H9 (cell line): ENCODE results near the gene DNAJC5. TPM values are rescaled to one million over a fixed set of nuclear protein-coding genes. Genes with fewer than 3 reads are reported as not detected.

ENCODE experiments used
- DNase-seq: peaks from one replicate; pipeline ENCODE4 v3.0.0-alpha.2; 2017
- H2AFZ ChIP-seq: one replicate; pipeline ENCODE4 v1.6.1; 2013; ENCODE audit warnings: mild to moderate bottlenecking, low read length, control low read depth, moderate library complexity
- H2AK5ac ChIP-seq: 2 replicates; pipeline ENCODE4 v1.6.1; 2013; ENCODE audit warnings: low read length, control low read depth, mixed read lengths; ENCODE audit not compliant: insufficient read length
- H2BK120ac ChIP-seq: one replicate; pipeline ENCODE4 v1.6.1; 2013; ENCODE audit warnings: low read depth, mild to moderate bottlenecking, low read length, control low read depth, inconsistent platforms; ENCODE audit not compliant: poor library complexity, severe bottlenecking
- H2BK12ac ChIP-seq: 2 replicates; pipeline ENCODE4 v1.6.1; 2013; ENCODE audit warnings: low read length, control low read depth, mixed read lengths, low read depth; ENCODE audit not compliant: insufficient read length
- H2BK15ac ChIP-seq: 2 replicates; pipeline ENCODE4 v1.6.1; 2013; ENCODE audit warnings: low read depth, low read length, control low read depth
- H2BK20ac ChIP-seq: one replicate; pipeline ENCODE4 v1.6.1; 2013; ENCODE audit warnings: low read depth, mild to moderate bottlenecking, low read length, control low read depth, inconsistent platforms; ENCODE audit not compliant: poor library complexity, severe bottlenecking
- H2BK5ac ChIP-seq: 2 replicates; pipeline ENCODE4 v1.6.1; 2013; ENCODE audit warnings: low read length, control low read depth, mixed read lengths; ENCODE audit not compliant: insufficient read length
- H3K14ac ChIP-seq: 2 replicates; pipeline ENCODE4 v1.6.1; 2013; ENCODE audit warnings: low read length, control low read depth; ENCODE audit not compliant: insufficient read depth
- H3K18ac ChIP-seq: 2 replicates; pipeline ENCODE4 v1.6.1; 2013; ENCODE audit warnings: low read depth, mild to moderate bottlenecking, mixed read lengths, low read length, control low read depth; ENCODE audit not compliant: insufficient read length
- H3K23ac ChIP-seq: 2 replicates; pipeline ENCODE4 v1.6.1; 2013; ENCODE audit warnings: low read length, control low read depth, mixed read lengths, low read depth; ENCODE audit not compliant: insufficient read length
- H3K23me2 ChIP-seq: 2 replicates; pipeline ENCODE4 v1.6.1; 2013; ENCODE audit warnings: low read depth, mild to moderate bottlenecking, mixed read lengths, low read length, control low read depth; ENCODE audit not compliant: insufficient read length, poor library complexity, severe bottlenecking
- H3K27ac ChIP-seq: 2 replicates; pipeline ENCODE4 v1.5.1; 2013; ENCODE audit warnings: low read length, control low read depth, mixed read lengths, low read depth; ENCODE audit not compliant: insufficient read length
- H3K27me3 ChIP-seq: 2 replicates; pipeline ENCODE4 v1.6.1; 2013; ENCODE audit warnings: low read length, control low read depth, inconsistent platforms; ENCODE audit not compliant: insufficient read depth
- H3K4ac ChIP-seq: 2 replicates; pipeline ENCODE4 v1.6.1; 2013; ENCODE audit warnings: low read depth, mild to moderate bottlenecking, control low read depth, inconsistent platforms, low read length, moderate library complexity
- H3K4me1 ChIP-seq: 2 replicates; pipeline ENCODE4 v1.6.1; 2013; ENCODE audit warnings: low read length, control low read depth, inconsistent platforms; ENCODE audit not compliant: insufficient read depth
- H3K4me2 ChIP-seq: 2 replicates; pipeline ENCODE4 v1.6.1; 2013; ENCODE audit warnings: low read length, control low read depth, mixed read lengths; ENCODE audit not compliant: insufficient read length, insufficient read depth
- H3K56ac ChIP-seq: 2 replicates; pipeline ENCODE4 v1.6.1; 2013; ENCODE audit warnings: low read depth, mild to moderate bottlenecking, mixed read lengths, low read length, control low read depth; ENCODE audit not compliant: insufficient read length
- H3K79me1 ChIP-seq: 2 replicates; pipeline ENCODE4 v1.6.1; 2013; ENCODE audit warnings: low read depth, mild to moderate bottlenecking, moderate library complexity, low read length, control low read depth, inconsistent platforms; ENCODE audit not compliant: insufficient read depth, poor library complexity, severe bottlenecking
- H3K79me2 ChIP-seq: 2 replicates; pipeline ENCODE4 v1.6.1; 2013; ENCODE audit warnings: low read length, control low read depth, inconsistent platforms; ENCODE audit not compliant: insufficient read depth
- H3K9ac ChIP-seq: 2 replicates; pipeline ENCODE4 v1.6.1; 2013; ENCODE audit warnings: low read length, control low read depth, mixed read lengths; ENCODE audit not compliant: insufficient read length; ENCODE audit errors: extremely low read depth
- H3K9me3 ChIP-seq: one replicate; pipeline ENCODE4 v1.6.1; 2013; ENCODE audit warnings: low read depth, low read length, inconsistent platforms; ENCODE audit not compliant: control insufficient read depth
- H3T11ph ChIP-seq: one replicate; pipeline ENCODE4 v1.6.1; 2013; ENCODE audit warnings: mild to moderate bottlenecking, low read length, control low read depth, inconsistent platforms
- H4K20me1 ChIP-seq: one replicate; pipeline ENCODE4 v1.6.1; 2013; ENCODE audit not compliant: control insufficient read depth, insufficient read length, insufficient read depth
- H4K5ac ChIP-seq: 2 replicates; pipeline ENCODE4 v1.6.1; 2013; ENCODE audit warnings: low read depth, mild to moderate bottlenecking, mixed read lengths, low read length, control low read depth; ENCODE audit not compliant: insufficient read length
- H4K8ac ChIP-seq: replicated peaks from 2 replicates; pipeline ENCODE4 v1.6.1; 2013; ENCODE audit warnings: low read length, control low read depth, mixed read lengths, low read depth; ENCODE audit not compliant: insufficient read length
- H4K91ac ChIP-seq: 2 replicates; pipeline ENCODE4 v1.6.1; 2013; ENCODE audit warnings: low read depth, mild to moderate bottlenecking, moderate library complexity, mixed read lengths, low read length, control low read depth; ENCODE audit not compliant: insufficient read length
- H3K27ac Mint-ChIP-seq, 3 experiments: 2 replicates in 2 of 3; 3 replicates in 1 of 3; pipeline ENCODE4 v1.8.0; 2020 to 2021; ENCODE audit warnings: mixed read lengths in 3 of 3, mild to moderate bottlenecking in 1 of 3, moderate library complexity in 1 of 3
- H3K27me3 Mint-ChIP-seq: 2 replicates; pipeline ENCODE4 v1.8.0; 2021; ENCODE audit warnings: low read depth, mild to moderate bottlenecking, moderate library complexity, mixed read lengths
- H3K36me3 Mint-ChIP-seq, 3 experiments: 2 replicates in 2 of 3; 3 replicates in 1 of 3; pipeline ENCODE4 v1.8.0; 2020 to 2021; ENCODE audit warnings: low read depth in 3 of 3, mixed read lengths in 3 of 3; ENCODE audit not compliant: insufficient read depth in 1 of 3
- H3K4me1 Mint-ChIP-seq, 2 experiments: 2 replicates each; pipeline ENCODE4 v1.8.0; 2020; ENCODE audit warnings: mixed read lengths in 2 of 2
- H3K4me3 Mint-ChIP-seq, 2 experiments: 2 replicates in 1 of 2; 3 replicates in 1 of 2; pipeline ENCODE4 v1.8.0; 2020 to 2021; ENCODE audit warnings: mild to moderate bottlenecking in 2 of 2, mixed read lengths in 2 of 2, moderate library complexity in 1 of 2
- H3K9me3 Mint-ChIP-seq, 2 experiments: 2 replicates in 1 of 2; 3 replicates in 1 of 2; pipeline ENCODE4 v1.8.0; 2020; ENCODE audit warnings: mild to moderate bottlenecking in 2 of 2, mixed read lengths in 2 of 2, moderate library complexity in 1 of 2
- WGBS: extraction: QIAGEN DNeasy Blood & Tissue Kit; methylation state at CpG from one replicate; pipeline ENCODE4 v1.1.7; 2013; ENCODE audit warnings: missing lambda C conversion rate, low lambda C conversion rate, mixed read lengths; ENCODE audit not compliant: insufficient read length; ENCODE audit errors: extremely low coverage; 5-methylcytosine and 5-hydroxymethylcytosine counted together
- total RNA-seq: library from RNA; stranded (reverse); gene quantifications from 2 replicates; pipeline ENCODE4 v1.2.1, GENCODE V29; 2021
- TF ChIP-seq, protein P1 (sequence below): fragments of 200-600 bp; sonication (generic); conservative IDR thresholded peaks from 3 replicates; pipeline ENCODE4 v1.8.0; 2021; ENCODE audit warnings: antibody characterized with exemption, mild to moderate bottlenecking

DNAJC5 gene
- total RNA-seq, 1 experiment from 2014 or later, result 43.0 TPM

DNA sequence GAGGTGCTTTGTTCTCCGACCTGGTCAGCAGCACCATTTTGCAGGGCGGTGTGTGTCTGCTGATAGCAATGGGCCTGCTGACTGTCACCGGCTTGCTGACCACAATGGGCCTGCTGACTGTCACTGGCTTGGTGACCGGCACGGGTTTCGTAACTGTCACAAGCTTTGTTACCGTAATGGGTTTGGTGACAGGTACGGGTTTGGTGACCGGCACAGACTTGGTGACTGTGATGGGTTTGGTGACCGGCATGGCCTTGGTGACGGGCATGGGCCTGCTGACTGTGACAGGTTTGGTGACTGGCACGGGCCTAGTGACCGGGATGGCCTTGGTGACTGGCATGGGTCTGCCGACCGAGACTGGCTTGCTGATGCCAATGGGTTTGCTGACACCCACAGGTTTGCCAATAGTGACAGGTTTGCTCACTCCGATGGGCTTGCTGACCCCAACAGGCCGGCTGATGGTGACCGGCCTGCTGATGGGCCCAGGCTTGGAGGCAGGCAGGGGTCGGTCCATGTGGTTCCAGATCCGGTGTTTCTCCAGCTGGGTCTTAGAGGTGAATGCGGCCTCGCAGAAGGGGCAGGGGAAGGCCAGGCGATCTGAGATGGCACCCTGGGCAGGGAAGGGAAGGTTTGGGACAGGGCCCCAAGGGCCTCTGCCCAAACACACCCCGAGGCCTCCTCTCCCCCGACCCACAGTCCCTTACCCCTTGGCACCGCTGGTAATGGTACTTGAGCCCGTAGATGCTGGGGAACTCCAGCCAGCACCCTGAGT, 71.4 kb downstream of the DNAJC5 start:
- H2AFZ ChIP-seq, result no peak overlapping the region
- Mint-ChIP-seq H3K4me1 (peaks cover 5 to 10% of the 10 kb centered on the region in 2 experiments; a peak in 3 of 4 replicates), H3K27ac (no peak overlapping the region), H3K4me3 (no peak overlapping the region), H3K27me3 (peaks cover 8% of the 10 kb centered on the region), H3K9me3 (peaks cover 2 to 10% of the 10 kb centered on the region in 2 experiments; a peak in 3 of 5 replicates), H3K36me3 (peaks cover 15 to 56% (median 46%) of the 10 kb centered on the region in 3 experiments; a peak in 6 of 7 replicates)
- H2BK15ac ChIP-seq, result no peak overlapping the region
- H3K4me2 ChIP-seq, result no peak overlapping the region
- H2BK120ac ChIP-seq, result no peak overlapping the region
- no peak overlapping the region for H2AK5ac ChIP-seq
- no CpG with 5 or more reads among the region's 27 CpGs for WGBS
- no peak overlapping the region for H4K5ac ChIP-seq
- H3K79me2 ChIP-seq, result no peaks in the 10 kb centered on the region
- no peak overlapping the region for H3K27ac ChIP-seq
- no peak overlapping the region for H2BK5ac ChIP-seq
- H3K79me1 ChIP-seq, result no peaks in the 10 kb centered on the region
- H3K56ac ChIP-seq, result no peak overlapping the region
- DNase-seq, result no peak
- peaks cover 11% of the 10 kb centered on the region for H3K23me2 ChIP-seq
- TF ChIP-seq, protein P1, sequence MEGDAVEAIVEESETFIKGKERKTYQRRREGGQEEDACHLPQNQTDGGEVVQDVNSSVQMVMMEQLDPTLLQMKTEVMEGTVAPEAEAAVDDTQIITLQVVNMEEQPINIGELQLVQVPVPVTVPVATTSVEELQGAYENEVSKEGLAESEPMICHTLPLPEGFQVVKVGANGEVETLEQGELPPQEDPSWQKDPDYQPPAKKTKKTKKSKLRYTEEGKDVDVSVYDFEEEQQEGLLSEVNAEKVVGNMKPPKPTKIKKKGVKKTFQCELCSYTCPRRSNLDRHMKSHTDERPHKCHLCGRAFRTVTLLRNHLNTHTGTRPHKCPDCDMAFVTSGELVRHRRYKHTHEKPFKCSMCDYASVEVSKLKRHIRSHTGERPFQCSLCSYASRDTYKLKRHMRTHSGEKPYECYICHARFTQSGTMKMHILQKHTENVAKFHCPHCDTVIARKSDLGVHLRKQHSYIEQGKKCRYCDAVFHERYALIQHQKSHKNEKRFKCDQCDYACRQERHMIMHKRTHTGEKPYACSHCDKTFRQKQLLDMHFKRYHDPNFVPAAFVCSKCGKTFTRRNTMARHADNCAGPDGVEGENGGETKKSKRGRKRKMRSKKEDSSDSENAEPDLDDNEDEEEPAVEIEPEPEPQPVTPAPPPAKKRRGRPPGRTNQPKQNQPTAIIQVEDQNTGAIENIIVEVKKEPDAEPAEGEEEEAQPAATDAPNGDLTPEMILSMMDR, result no peak
- no peak overlapping the region for H4K8ac ChIP-seq
- H4K91ac ChIP-seq, result no peak overlapping the region
- no peak overlapping the region for H3K23ac ChIP-seq
- H3T11ph ChIP-seq, result no peak overlapping the region
- peaks cover 40% of the 10 kb centered on the region for H3K9me3 ChIP-seq
- H3K18ac ChIP-seq, result no peak overlapping the region
- H2BK20ac ChIP-seq, result no peak overlapping the region
- no peak overlapping the region for H3K9ac ChIP-seq
- no peak overlapping the region for H3K14ac ChIP-seq
- H3K4me1 ChIP-seq, result no peaks in the 10 kb centered on the region; the same call in 1 of the 2 replicates
- no peaks in the 10 kb centered on the region for H4K20me1 ChIP-seq
- H3K4ac ChIP-seq, result no peak overlapping the region
- no peak overlapping the region for H2BK12ac ChIP-seq
- H3K27me3 ChIP-seq, result no peaks in the 10 kb centered on the region; the same call in 1 of the 2 replicates
